Endothelial cell (in vitro differentiated cells): ENCODE measurements around the gene SCG2. TPM values are rescaled to one million over a fixed set of nuclear protein-coding genes. Genes with fewer than 3 reads are reported as not detected.

ENCODE experiments used
- DNase-seq: peaks from one replicate; pipeline ENCODE4 v3.0.0; 2021; ENCODE audit warnings: low spot score
- H3K27ac Mint-ChIP-seq: one replicate; pipeline ENCODE4 v1.8.0; 2021; ENCODE audit warnings: mixed read lengths, inconsistent platforms; ENCODE audit not compliant: unreplicated experiment
- H3K27me3 Mint-ChIP-seq: one replicate; pipeline ENCODE4 v1.8.0; 2021; ENCODE audit warnings: mild to moderate bottlenecking, moderate library complexity, mixed read lengths, inconsistent platforms; ENCODE audit not compliant: unreplicated experiment
- H3K36me3 Mint-ChIP-seq: one replicate; pipeline ENCODE4 v1.8.0; 2021; ENCODE audit warnings: mild to moderate bottlenecking, low read depth, mixed read lengths, inconsistent platforms; ENCODE audit not compliant: unreplicated experiment
- H3K4me1 Mint-ChIP-seq: one replicate; pipeline ENCODE4 v1.8.0; 2021; ENCODE audit warnings: mild to moderate bottlenecking, mixed read lengths, inconsistent platforms; ENCODE audit not compliant: unreplicated experiment
- H3K4me3 Mint-ChIP-seq: one replicate; pipeline ENCODE4 v1.8.0; 2021; ENCODE audit warnings: mild to moderate bottlenecking, mixed read lengths, inconsistent platforms; ENCODE audit not compliant: unreplicated experiment
- H3K9me3 Mint-ChIP-seq: one replicate; pipeline ENCODE4 v1.8.0; 2021; ENCODE audit warnings: mixed read lengths, inconsistent platforms; ENCODE audit not compliant: unreplicated experiment
- CTCF ChIP-seq: fragments of 200-600 bp; sonication (generic); IDR thresholded peaks from one replicate; pipeline ENCODE4 v1.5.0; 2021; ENCODE audit warnings: antibody characterized with exemption; ENCODE audit not compliant: unreplicated experiment
- total RNA-seq: library from RNA; stranded (reverse); fragmentation: NEBNext Ultra II Directional; extraction: Animal tissue kit (Norgen Biotek cat#: 25700); gene quantifications from one replicate; pipeline ENCODE4 v1.2.1, GENCODE V29; 2021; ENCODE audit not compliant: unreplicated experiment

The SCG2 gene
- total RNA-seq, 1 donor from 2014 or later: 0.23 TPM

- Mint-ChIP-seq H3K4me1 (peaks cover 10% of the 10 kb centered on the region), H3K36me3 (no peaks in the 10 kb centered on the region), H3K27ac (no peak overlapping the region), H3K4me3 (no peak overlapping the region), H3K9me3 (no peaks in the 10 kb centered on the region), H3K27me3 (peaks cover 3% of the 10 kb centered on the region)
- DNase-seq: no peak
- TF ChIP-seq CTCF: no peak
Measured at GRCh38 chr2:223570784-223571183, 31.4 kb downstream of the SCG2 start.

- Mint-ChIP-seq H3K27me3 (peaks cover 3% of the 10 kb centered on the region), H3K4me1 (peaks cover 15% of the 10 kb centered on the region), H3K9me3 (no peaks in the 10 kb centered on the region), H3K36me3 (no peaks in the 10 kb centered on the region), H3K4me3 (no peak overlapping the region), H3K27ac (no peak overlapping the region)
- no peak for TF ChIP-seq CTCF
- no peak for DNase-seq
Measured at GRCh38 chr2:223566396-223566795, 35.8 kb downstream of the SCG2 start.

- Mint-ChIP-seq H3K4me1 (peaks cover 7% of the 10 kb centered on the region), H3K9me3 (no peaks in the 10 kb centered on the region), H3K27ac (no peak overlapping the region), H3K27me3 (peaks cover 3% of the 10 kb centered on the region), H3K36me3 (no peaks in the 10 kb centered on the region), H3K4me3 (no peak overlapping the region)
- DNase-seq: no peak
- no peak for TF ChIP-seq CTCF
Measured at GRCh38 chr2:223563462-223563861, 38.7 kb downstream of the SCG2 start.

- Mint-ChIP-seq H3K27ac (no peak overlapping the region), H3K36me3 (no peaks in the 10 kb centered on the region), H3K9me3 (no peaks in the 10 kb centered on the region), H3K27me3 (peaks cover 3% of the 10 kb centered on the region), H3K4me1 (peaks cover 5% of the 10 kb centered on the region), H3K4me3 (no peak overlapping the region)
- DNase-seq: no peak
- TF ChIP-seq CTCF: no peak
Measured at GRCh38 chr2:223562078-223562477, 40.1 kb downstream of the SCG2 start.

GRCh38 chr2:223560749-223561435, 41.3 kb downstream of the SCG2 start:
- no peak overlapping the region for H3K27ac Mint-ChIP-seq
- peaks cover 1% of the 10 kb centered on the region for H3K27me3 Mint-ChIP-seq
- H3K4me3 Mint-ChIP-seq: no peak overlapping the region
- no peak for TF ChIP-seq CTCF
- peaks cover 5% of the 10 kb centered on the region for H3K4me1 Mint-ChIP-seq
- no peak for DNase-seq
- H3K36me3 Mint-ChIP-seq: no peaks in the 10 kb centered on the region
- H3K9me3 Mint-ChIP-seq: no peaks in the 10 kb centered on the region
